ENCODE data around the gene TSNAXIP1. TPM values are rescaled to one million over a fixed set of nuclear protein-coding genes. Genes with fewer than 3 reads are reported as not detected.

The TSNAXIP1 gene
- total RNA-seq, 1 experiment from 2014 or later = 1.1 TPM

DNA sequence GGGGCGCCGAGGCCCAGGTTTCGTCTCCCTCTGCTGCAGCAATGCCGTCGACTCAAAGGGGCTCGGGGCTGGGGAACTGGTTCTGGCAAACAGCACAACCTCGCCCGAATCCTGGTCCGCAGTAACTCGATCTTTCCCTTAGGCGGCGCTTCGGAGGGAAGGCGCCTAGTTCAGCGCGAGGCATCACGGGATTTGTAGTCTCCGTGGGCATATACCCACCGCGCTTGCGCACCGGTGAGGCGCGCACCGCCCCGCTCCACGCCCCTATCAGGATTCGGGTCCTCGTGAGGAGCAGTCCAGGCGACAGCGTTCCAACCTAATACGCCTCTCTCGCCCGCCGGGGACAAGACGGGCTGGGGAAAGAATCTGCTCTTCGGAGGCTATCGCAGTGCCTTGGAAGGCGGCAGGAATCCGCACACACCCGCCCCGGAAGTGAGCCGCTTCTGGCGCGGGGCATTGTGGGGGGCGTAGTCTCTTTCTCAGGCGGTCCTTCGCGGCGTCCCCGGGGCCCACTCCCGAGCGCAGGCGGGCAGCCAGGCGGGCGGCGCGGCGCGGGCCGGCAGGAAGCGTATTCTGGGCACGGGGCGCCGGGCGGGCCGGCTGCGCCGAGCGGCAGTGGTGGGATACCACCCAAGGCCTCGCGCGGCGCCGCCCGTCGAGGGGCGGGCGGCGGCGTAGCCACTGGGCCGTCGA, 35.3 kb downstream of the TSNAXIP1 start, which contains the start of gene THAP11:
THAP11 (plus strand) TSS at position 505 of the 693 bp plus-strand sequence. CDS start 235 bp downstream, outside the sequence.
- no peaks in the 10 kb centered on the region for H3K27me3 Mint-ChIP-seq (ENCODE audit: insufficient read depth, unreplicated experiment)
- H3K9me3 Mint-ChIP-seq (ENCODE audit: unreplicated experiment) = no peaks in the 10 kb centered on the region
- peak; percentile 97 for DNase-seq (ENCODE audit: unreplicated experiment)
- BruUV-seq (replicated peaks) = no TSS peak
- intact Hi-C loops (cut with micrococcal nuclease) = loop anchor here (5.0 to 10.0 kb wide), 3 partner anchors 75 to 317 kb away; partner anchors contain the start of gene RIPOR1
- H3K36me3 Mint-ChIP-seq (ENCODE audit: insufficient read depth, unreplicated experiment) = peaks cover 6% of the 10 kb centered on the region
- peaks cover 16% of the 10 kb centered on the region for H3K4me1 Mint-ChIP-seq (ENCODE audit: insufficient read depth, unreplicated experiment)
- TF ChIP-seq, protein P1, sequence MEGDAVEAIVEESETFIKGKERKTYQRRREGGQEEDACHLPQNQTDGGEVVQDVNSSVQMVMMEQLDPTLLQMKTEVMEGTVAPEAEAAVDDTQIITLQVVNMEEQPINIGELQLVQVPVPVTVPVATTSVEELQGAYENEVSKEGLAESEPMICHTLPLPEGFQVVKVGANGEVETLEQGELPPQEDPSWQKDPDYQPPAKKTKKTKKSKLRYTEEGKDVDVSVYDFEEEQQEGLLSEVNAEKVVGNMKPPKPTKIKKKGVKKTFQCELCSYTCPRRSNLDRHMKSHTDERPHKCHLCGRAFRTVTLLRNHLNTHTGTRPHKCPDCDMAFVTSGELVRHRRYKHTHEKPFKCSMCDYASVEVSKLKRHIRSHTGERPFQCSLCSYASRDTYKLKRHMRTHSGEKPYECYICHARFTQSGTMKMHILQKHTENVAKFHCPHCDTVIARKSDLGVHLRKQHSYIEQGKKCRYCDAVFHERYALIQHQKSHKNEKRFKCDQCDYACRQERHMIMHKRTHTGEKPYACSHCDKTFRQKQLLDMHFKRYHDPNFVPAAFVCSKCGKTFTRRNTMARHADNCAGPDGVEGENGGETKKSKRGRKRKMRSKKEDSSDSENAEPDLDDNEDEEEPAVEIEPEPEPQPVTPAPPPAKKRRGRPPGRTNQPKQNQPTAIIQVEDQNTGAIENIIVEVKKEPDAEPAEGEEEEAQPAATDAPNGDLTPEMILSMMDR (IDR thresholded peaks at IDR 0.05; ENCODE audit: unreplicated experiment) = peak; percentile 85
- CTCF ChIA-PET = interaction anchor here (0.6 to 1.4 kb wide), 8 partner anchors 9 to 86 kb away, joined by 3 to 6 read pairs (median 4); no protein-coding TSS in a partner anchor
- peak within 1 kb of the TSS; percentile 84 for H3K4me3 Mint-ChIP-seq (ENCODE audit: unreplicated experiment)
- H3K27ac Mint-ChIP-seq (ENCODE audit: low read depth, unreplicated experiment) = peak within 1 kb of the TSS; percentile 86
- POLR2A ChIA-PET = interaction anchor here (0.6 to 2.1 kb wide), 2 partner anchors 18 to 94 kb away, joined by 4 to 6 read pairs; no protein-coding TSS in a partner anchor

DNA sequence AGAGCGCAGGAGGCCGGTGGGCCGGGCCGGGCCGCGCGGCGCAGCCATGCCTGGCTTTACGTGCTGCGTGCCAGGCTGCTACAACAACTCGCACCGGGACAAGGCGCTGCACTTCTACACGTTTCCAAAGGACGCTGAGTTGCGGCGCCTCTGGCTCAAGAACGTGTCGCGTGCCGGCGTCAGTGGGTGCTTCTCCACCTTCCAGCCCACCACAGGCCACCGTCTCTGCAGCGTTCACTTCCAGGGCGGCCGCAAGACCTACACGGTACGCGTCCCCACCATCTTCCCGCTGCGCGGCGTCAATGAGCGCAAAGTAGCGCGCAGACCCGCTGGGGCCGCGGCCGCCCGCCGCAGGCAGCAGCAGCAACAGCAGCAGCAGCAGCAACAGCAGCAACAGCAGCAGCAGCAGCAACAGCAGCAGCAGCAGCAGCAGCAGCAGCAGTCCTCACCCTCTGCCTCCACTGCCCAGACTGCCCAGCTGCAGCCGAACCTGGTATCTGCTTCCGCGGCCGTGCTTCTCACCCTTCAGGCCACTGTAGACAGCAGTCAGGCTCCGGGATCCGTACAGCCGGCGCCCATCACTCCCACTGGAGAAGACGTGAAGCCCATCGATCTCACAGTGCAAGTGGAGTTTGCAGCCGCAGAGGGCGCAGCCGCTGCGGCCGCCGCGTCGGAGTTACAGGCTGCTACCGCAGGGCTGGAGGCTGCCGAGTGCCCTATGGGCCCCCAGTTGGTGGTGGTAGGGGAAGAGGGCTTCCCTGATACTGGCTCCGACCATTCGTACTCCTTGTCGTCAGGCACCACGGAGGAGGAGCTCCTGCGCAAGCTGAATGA, 36.0 kb downstream of the TSNAXIP1 start:
- ChIA-PET CTCF (interaction anchor here (0.7 to 4.2 kb wide), 10 partner anchors 9 to 85 kb away, joined by 3 to 45 read pairs (median 4); no protein-coding TSS in a partner anchor), POLR2A (interaction anchor here (0.7 to 8.4 kb wide), 5 partner anchors 18 to 93 kb away, joined by 3 to 141 read pairs (median 6); partner anchors contain the start of gene PSKH1)
- H3K36me3 Mint-ChIP-seq (ENCODE audit: insufficient read depth, unreplicated experiment) = peaks cover 6% of the 10 kb centered on the region
- intact Hi-C loops (cut with micrococcal nuclease) = loop anchor here (5.0 to 10.0 kb wide), 3 partner anchors 75 to 318 kb away; partner anchors contain the start of gene RIPOR1
- no peaks in the 10 kb centered on the region for H3K9me3 Mint-ChIP-seq (ENCODE audit: unreplicated experiment)
- H3K27ac Mint-ChIP-seq (ENCODE audit: low read depth, unreplicated experiment) = peak overlapping the region; percentile 86
- H3K4me3 Mint-ChIP-seq (ENCODE audit: unreplicated experiment) = peak overlapping the region; percentile 84
- peak; percentile 37 for DNase-seq (ENCODE audit: unreplicated experiment)
- H3K4me1 Mint-ChIP-seq (ENCODE audit: insufficient read depth, unreplicated experiment) = peaks cover 16% of the 10 kb centered on the region
- TF ChIP-seq, protein P1 (IDR thresholded peaks at IDR 0.05; ENCODE audit: unreplicated experiment) = no peak
- no TSS peak for BruUV-seq (replicated peaks)
- no peaks in the 10 kb centered on the region for H3K27me3 Mint-ChIP-seq (ENCODE audit: insufficient read depth, unreplicated experiment)

DNA sequence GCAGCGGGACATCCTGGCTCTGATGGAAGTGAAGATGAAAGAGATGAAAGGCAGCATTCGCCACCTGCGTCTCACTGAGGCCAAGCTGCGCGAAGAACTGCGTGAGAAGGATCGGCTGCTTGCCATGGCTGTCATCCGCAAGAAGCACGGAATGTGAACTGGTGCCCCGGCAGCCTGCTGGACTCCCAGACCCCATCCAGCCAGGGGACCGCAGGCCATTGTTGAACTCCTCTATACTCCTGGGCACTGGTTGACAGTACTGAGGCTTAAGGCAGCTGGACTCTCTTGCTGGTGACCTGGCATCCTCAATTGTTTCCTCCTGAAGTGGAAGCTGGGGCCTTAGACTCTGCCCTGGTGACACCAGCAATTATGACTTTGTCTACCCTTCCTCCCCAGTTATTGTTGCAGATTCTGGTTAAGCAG, 36.7 kb downstream of the TSNAXIP1 start:
- Mint-ChIP-seq H3K4me1 (ENCODE audit: insufficient read depth, unreplicated experiment) (peaks cover 16% of the 10 kb centered on the region), H3K36me3 (ENCODE audit: insufficient read depth, unreplicated experiment) (peaks cover 7% of the 10 kb centered on the region), H3K27ac (ENCODE audit: low read depth, unreplicated experiment) (peak overlapping the region; percentile 19), H3K9me3 (ENCODE audit: unreplicated experiment) (no peaks in the 10 kb centered on the region), H3K27me3 (ENCODE audit: insufficient read depth, unreplicated experiment) (no peaks in the 10 kb centered on the region), H3K4me3 (ENCODE audit: unreplicated experiment) (peak overlapping the region; percentile 84)
- intact Hi-C loops (cut with micrococcal nuclease) = loop anchor here (5.0 to 10.0 kb wide), 3 partner anchors 74 to 319 kb away; partner anchors contain the start of gene RIPOR1
- POLR2A ChIA-PET = interaction anchor here (0.7 to 8.4 kb wide), 10 partner anchors 10 to 124 kb away, joined by 3 to 141 read pairs (median 5); partner anchors contain the start of genes GFOD2, PSKH1 and PSMB10
- TF ChIP-seq, protein P1 (IDR thresholded peaks at IDR 0.05; ENCODE audit: unreplicated experiment) = no peak
- CTCF ChIA-PET = interaction anchor here (0.7 to 4.2 kb wide), 12 partner anchors 10 to 281 kb away, joined by 3 to 45 read pairs (median 4); partner anchors contain the start of gene CTCF
- DNase-seq (ENCODE audit: unreplicated experiment) = no peak
- no TSS peak for BruUV-seq (replicated peaks)

All from MCF 10A (cell line).